GM18873 (cell line): ENCODE measurements around the gene LIPH.

Experiments used
- ATAC-seq: cut with Tn5 transposase; IDR thresholded peaks from one replicate; pipeline ENCODE4 v1.9.1; 2021; ENCODE audit warnings: mild to moderate bottlenecking, moderate library complexity, moderate number of reproducible peaks; ENCODE audit not compliant: unreplicated experiment, low FRiP score

Gene LIPH

DNA sequence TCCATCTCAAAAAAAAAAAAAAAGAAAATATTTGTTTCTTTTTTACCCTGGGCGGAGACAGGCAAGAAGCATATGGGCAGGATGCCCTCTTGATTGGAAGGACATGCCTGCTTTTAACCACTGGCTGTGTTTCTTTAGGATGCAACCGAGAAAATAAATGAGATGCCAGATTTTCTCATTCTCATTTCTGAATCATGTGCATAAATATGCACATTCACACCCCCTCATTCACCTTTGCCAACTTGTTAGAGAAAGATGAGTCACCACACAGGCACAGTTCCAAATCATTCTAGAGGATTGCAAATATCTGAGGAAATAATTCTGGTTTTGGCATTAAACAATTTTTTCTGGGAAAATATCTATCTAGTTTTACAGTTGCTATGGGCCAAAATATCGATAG, 3.3 kb downstream of the LIPH start:
- no peak for ATAC-seq

DNA sequence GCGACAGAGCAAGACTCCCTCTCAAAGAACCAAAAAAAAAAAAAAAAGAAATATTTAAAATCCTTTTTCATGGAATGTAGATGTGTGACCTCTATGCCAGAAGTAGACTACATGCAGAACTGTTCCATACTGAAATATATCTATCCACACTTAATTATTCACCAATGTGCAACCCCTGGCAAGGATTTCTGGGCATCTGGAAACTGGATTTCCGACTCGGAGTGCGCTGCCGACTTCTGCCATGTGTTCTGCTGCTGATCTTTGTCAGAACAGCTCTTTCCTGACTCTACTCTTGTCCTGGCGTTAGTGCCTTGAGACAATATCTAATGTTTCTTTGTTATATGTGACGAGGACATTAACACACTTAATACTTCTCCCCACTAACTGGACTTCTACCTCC, 11.7 kb downstream of the LIPH start:
- ATAC-seq, result no peak

DNA sequence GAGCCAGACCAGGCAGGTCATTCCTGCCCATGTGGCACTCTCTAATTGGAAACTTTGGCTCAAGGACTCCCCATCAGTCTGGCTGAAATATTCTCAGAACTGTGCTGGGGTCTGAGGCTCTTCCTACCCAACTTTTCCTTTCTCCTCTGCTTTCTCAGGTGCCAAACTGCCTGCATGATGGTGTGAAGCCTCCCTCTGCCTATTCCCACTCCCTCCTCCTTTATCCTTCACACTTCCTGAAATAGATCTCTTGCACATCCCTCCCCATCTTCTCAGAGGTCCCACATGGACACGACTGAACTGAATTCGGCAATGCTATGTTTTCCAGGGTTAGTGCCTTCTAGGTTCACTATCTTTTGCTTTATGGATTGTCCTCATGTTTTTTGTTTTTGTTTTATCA, 12.5 kb downstream of the LIPH start:
- no peak for ATAC-seq

DNA sequence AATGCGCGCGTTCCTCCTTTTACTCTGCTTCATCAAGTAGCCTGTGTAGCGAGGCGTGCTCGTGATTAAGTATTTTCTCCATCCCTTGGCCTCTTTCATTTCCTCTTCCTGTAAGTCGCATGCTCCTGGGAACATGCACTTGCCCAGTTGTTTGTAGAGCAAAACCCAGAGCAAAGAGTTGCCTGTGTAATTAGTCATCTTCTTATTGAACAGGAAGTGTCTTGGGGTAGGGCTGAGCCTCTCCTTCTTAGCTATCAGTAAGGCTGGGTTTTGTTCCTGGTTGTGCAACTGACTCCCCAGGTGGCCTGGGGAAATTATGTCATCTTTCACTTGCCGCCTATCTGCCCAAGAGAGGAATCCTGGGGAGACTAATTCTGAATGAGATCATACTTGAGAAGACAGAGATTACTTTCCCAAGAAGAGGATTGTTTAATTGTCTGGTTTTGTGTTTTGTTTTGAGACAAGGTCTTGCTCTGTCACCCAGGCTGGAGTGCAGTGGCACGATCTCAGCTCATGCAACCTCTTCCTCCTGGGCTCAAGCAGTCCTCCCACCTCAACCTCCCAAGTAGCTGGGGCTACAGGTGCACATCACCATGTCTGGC, 14.9 kb downstream of the LIPH start:
- ATAC-seq, result peak; percentile 97

DNA sequence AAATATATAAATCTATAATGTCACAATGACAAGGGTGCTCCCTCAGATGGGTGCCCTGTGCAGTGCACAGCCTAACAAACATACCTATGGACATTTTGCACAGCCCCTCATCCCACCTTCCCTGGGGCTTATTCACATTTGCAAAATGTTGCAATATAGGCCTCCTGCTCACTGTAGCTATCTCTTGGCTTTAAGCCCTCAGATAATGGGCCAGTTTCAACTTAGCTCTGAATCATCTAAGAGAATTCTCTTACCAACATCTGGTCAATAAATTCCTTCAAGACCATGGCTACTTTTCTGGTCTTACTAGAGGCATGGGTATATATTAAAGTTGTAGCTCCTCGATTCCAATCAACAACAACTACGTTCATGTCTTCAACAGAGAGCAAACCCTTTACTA, 17.9 kb downstream of the LIPH start:
- ATAC-seq, result no peak

DNA sequence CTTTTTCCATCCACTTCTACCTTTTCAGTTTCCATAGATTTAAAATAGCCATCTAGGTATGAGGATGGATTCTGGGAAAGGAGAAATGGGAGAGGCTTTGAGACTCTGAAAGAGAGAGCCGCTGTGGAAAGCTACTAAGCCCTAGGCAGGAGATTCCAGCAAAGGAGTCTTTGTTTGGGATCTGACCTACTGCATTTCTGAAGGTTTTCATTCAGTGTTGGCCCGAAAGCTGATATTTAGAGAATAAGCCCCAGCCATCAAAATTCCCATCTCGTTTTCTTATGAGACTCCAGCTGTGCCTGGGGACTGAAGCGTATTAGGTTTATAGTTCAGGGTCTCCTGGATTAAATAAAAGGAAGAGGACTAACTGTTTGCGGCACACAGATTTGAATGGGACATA, 19.5 kb downstream of the LIPH start:
- no peak for ATAC-seq

DNA sequence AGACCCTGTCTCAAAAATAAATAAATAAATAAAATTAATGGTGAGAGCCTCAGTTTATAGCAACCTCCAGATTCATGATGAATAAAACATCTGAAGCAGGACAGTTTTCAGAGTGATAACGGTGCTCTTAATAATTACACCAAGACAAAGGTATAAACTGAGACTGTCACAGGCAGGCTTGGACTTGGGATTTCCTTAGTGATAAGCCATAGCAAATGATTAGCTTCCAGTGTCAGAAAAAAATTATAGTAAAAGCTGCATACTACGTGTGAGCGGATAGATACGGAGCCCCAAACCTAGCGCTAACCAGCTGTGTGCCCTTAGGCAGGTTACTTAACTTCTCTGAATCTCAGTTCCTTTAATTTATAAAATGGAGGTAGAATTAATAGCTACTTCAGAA, 21.5 kb downstream of the LIPH start:
- no peak for ATAC-seq

DNA sequence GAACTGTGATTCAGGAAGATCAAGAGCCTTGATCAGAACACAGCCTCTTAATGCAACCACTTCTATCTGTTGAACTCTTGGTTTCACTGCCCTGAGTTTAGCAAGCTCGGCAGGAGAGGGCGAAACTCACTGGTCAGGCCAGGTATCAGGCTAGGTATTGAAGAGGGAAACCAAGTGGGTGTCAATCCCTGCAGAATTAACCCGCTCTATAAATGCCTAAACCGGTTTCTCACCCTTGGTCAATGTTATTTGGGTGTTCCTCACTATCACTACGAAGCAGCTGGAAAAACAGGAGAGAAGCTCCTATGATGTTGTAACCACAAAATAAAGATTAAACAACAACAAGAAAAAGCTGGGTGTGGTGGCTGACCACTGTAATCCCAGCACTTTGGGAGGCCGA, 23.9 kb downstream of the LIPH start:
- ATAC-seq, result no peak

DNA sequence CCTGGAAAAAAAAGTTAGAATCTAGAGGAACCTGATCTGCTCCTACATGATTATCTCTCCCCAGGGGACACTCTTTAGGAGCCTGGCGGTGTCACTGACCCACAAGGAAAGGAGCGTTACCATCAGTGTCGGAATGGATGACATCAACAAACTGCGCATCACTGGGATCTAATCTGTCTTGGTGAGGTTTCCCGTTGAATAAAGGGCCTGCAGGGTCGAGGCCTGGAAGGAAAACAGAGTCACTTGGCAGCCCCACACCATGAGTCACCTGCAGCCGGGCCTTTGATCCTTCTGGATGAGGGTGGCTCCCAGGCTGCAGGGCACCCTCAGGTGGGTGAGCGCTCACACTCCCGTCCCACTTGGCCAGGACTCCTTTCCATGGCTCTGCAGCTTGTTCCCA, 25.0 kb downstream of the LIPH start:
- ATAC-seq, result no peak

DNA sequence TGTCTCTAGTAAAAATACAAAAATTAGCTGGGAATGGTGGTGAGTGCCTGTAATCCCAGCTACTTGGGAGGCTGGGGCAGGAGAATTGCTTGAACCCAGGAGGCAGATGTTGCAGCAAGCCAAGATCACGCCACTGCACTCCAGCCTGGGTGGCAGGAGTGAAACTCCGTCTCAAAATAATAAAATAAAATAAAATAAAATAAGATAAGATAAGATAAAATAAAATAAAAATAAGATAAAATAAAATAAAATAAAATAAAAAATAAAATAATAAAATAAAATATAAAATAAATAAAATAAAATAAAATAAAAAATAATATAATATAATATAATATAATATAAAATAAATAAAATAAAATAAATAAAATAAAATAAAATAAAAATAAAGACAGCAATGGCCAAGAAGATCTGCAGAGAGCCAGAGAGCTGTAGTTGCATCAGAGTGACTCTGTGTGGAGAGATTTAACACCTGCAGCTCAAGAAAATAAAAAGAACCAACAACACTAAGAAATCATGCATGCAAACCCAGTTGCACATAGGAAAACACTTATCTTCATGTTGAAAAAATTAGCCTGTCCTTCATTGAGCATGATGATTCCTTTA, 25.9 kb downstream of the LIPH start:
- ATAC-seq, result no peak

DNA sequence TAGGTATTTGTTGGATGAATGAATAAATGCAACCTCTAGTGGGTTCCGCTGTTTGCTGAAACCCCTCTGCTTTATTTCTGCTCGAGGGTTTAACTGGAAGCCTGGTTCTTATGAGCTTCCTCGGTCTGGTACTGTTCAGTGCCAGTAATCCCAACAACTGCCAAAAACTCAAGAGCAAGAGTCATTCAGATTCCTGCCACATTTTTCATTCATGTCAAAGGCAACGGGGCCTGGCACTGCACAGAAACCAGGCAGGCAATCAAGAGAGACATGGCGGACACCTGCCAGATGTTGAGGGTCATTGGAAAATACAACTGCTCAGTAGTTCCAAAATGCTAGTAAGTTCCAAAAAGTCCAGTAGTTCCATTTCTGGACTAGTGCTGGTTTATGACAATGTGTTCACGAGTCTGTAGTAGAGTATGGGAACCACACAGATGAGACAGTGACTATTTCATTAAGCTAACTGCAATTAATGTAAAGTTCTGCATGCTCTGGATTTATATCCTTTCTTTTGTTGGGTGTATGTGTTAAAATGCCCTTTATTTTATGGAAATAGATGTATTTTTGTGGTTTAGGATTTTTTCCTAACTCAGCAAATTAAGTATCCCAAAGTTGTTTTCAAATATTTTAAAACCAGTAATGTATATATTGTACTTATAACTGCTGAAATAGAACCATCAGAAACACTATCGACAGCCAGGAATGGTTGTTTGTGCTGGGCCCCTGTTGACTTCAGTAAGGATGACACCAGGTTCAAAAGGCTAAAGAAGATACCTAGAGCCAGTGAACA, 30.8 kb downstream of the LIPH start:
- no peak for ATAC-seq

DNA sequence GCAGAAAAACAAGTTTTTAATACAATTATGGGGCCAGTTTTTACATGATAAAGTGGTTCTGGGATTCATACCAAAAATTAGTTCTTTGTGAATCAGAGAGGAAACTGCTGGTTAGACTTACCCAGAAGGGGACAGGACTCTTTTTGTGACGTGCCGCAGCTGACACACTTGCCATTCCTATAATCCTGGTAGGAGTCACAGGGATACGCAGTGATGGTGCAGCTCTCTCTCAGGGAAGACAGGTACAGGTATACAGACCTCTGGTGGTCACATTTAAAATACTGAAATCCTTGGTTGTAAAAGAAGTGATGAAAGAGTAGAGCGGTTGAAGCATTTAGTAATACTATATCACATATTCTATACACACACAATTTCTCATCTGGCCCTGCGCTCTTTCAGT, 33.4 kb downstream of the LIPH start:
- ATAC-seq, result no peak

DNA sequence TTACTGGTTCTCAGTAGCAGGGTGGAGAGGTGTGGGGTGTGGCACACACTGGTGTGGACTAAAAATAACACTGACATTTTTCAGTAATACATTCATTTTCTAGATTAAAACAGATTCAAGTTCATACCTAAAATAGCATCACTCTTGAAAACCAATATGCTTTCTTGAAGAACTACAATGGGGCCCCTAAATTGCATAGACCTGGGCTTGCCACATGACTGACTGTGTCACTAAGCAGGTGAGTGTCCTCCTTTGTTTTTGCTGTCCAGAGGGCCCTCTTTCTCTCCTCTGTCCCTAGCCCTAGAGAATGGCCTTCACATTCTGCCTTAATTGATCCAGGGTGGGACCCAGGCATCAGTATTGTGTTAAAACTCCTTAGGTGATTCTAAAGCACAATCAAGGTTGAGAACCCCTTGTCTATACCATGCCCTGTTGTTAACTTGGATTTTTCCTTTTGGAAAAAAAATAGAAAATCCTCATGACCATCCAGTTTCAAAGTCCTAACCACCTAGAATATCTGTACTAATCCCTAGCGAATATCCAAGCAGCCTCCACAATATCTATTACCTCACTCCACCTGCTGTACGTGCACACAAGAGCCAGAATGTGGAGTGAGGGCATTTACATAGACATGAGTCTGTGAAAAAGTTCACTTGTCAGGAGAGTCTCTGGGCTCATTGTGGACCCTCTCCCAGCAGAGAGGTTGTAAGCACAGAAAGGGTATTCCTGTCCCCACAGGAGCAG, 34.8 kb downstream of the LIPH start:
- ATAC-seq, result peak; percentile 49

DNA sequence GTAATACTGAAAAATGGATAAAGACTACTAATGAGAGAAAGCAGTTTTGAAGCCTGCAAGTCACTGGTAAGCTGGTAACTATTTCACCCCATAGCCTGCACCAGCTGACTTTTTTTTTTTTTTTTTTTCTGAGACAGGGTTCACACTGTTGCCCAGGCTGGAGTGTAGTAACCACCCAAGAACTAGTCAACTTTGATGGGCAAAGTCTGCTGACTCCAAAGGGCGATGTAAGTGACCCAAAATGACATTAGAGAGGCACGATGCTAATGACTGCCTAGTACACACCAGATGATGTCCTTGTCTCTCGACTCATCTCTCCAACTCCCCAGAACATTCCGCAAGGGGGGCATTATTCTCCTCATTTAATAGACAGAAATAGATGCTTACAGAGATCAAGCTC, 40.7 kb downstream of the LIPH start:
- no peak for ATAC-seq

DNA sequence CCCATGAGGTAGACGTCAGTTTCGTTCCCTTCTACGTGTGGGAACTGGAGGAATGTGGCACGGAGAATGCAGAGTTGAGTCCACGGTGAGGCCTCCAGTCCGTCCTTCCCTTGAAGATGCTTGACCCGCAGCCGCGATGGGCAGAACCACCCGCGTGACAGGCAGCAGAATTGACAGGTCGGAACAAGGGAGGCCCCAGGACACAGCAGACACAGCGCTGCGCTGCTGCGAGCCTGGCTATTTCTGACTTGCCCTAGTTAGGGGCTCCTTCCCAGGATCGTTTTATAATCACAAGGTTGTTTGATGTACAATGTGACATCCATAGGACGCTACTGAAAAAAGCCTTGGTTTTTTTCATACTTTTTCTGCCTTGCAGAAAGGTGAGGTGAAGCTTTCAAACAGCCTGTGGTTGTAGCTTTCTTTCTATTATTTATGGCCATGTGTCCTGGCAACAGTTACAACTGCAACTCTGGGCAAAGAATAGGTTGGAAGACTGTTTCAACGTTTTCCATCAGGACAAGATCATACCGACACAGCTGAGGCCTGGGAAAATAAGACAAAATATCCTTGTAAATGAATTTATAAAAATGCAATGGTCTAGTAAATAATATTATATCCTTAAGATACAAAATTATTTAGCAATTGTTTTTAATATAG, 43.9 kb downstream of the LIPH start:
- ATAC-seq, result no peak

DNA sequence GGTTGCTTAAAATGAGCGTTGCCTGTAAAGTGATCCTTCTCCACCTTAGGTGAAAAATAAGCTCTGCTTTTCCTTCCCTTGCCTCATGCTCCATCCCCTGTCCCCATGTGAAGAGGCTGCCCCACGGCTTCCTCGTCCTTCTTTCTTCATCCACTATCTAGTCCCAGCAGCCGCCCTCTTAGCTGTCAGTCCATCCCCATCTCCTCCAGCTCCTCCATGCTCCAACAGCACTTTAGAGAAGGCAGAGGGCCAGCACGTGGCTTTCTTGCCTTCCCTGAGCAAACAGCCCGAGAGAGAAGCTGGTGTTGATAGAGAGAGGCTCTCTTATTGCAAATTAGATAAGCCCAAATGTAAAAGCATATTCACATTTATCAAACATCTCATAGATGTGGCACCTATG, 44.5 kb downstream of the LIPH start:
- ATAC-seq, result no peak

DNA sequence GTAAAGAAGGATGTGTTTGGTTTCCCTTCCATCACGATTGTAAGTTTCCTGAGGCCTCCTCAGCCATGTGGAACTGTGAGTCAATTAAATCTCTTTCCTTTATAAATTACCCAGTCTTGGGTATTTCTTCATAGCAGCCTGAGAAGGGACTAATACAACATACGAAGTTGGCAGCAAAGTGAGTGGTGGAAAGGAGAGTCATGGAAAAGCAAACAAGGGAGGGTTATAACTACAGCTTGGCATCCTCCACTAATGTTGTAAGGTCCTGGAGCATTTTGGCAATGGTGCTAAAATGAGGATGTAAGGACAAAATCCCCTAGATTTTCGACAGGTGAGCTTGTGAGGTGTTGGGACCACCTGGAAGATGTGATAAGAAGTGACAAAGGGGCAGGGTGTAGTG, 47.8 kb downstream of the LIPH start:
- ATAC-seq, result no peak

DNA sequence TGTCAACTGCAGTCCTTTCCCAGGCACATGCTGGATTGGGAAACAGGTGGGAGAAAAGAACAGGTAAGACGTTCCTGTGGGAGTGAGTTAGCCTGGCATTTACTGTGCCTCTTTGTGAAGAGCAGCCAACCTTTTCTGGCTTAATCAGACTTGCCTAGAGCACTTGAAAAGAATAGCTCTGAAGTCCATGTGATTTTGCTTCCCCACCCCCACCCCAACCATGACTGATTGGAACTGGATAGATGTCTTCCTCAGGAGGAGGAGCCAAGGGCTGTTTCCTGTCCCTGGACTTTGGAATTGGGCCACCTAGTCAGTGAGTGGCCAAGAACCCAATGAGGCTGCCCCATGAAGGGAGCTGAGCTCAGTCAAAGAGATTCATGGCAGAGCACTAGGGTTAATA, 48.9 kb downstream of the LIPH start:
- no peak for ATAC-seq

DNA sequence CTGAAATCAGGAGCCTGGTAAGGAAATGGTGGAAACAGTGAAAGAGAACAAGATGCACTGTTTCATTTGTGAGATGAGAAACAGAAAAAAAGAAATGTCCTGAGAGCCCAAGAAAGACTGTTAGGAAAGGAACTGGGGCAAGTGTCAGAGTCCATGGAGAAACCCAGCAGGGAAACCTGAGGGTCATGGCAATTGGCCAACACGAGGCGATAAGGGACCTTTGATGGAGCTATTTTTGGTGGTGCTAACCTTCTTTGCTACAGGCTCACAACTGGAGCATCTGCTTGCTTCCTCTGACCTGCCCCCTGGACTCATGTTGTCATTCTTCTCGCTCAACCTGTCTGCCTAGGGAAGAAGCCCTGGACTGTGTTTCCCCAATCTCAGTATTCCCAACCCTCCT, 49.4 kb downstream of the LIPH start:
- no peak for ATAC-seq

DNA sequence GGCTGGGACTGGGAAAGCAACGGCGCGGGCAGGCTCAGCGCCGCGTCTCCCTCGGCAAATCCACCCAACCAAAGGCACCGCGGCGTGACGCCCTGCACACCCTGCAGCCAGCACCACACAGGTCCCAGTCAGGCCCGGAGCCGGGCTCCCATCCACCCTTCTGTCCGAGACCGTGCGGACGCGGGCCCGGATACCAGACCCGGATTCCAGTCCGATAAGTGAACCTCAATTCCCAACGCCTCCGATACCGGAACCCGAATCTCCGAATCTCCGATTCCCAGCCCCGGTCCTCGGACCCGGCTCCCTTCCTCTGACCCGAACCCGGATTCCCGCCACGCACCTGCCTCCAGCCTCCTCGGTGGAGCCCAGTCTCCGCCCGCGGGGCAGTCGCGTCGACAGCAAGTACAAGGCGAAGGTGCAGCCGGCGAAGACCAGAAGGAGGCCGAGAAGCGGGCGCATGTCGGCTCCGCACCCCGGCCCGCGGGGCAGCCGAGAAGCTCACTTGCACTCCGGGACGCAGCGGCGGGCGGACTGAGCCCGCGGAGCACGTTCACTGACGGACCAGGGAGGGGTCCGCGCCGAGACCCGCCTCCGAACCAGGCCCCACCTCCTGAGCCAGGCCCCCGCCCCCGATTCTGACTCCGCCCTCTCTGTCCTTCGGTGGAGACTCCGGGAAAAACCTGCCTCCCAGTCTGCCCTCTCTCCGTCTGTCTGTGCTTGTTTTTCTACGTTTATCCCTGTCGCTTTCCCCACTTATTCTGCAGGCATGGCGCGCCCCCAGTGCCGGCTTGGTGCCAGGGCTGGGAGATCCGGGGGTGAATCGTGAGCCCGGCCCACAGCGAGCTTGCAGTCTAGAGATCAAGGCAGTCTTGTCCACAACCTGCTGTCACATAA, 53.6 kb downstream of the LIPH start, which contains the start of gene TMEM41A:
TMEM41A (minus strand) TSS at position 533 of the 894 bp plus-strand sequence; CDS start at position 459, 74 bp downstream.
- peak; percentile 79 for ATAC-seq
